GM21619 (cell line): ENCODE data around the gene RBMS1.
"Not testable (repeated sequence)": the region's sequence is repeated elsewhere in the genome, so short reads cannot be mapped to it uniquely, and the experiment has no call there.

Experiments
- ATAC-seq: cut with Tn5 transposase; IDR thresholded peaks from one replicate; pipeline ENCODE4 v1.9.1; 2021; ENCODE audit not compliant: unreplicated experiment

Gene RBMS1

DNA sequence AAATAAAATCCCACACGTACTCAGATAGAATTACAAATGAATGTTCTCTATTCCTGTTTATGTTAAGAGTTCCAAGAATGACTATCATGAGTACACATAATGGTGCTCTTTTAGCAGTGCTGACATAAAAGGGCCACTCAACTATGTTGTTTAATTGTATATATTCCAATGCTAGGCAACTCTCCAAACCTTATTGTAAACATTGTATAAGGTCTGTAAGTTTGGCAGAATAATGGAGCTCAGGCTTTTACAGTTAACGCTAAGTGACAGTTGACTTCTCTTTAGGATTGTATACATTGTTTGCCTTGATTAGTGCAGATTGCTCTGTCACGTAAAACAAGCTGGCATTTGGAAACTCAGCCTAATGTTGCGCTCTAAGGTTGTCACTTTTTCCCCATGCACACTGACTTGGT lies 20.8 kb downstream of the RBMS1 start:
- no peak for ATAC-seq

GRCh38 chr2:160471950-160472349 lies 21.7 kb downstream of the RBMS1 start:
- ATAC-seq: no peak

- ATAC-seq: no peak
These were observed 23.9 kb downstream of the RBMS1 start for GRCh38 chr2:160469621-160470204.

DNA sequence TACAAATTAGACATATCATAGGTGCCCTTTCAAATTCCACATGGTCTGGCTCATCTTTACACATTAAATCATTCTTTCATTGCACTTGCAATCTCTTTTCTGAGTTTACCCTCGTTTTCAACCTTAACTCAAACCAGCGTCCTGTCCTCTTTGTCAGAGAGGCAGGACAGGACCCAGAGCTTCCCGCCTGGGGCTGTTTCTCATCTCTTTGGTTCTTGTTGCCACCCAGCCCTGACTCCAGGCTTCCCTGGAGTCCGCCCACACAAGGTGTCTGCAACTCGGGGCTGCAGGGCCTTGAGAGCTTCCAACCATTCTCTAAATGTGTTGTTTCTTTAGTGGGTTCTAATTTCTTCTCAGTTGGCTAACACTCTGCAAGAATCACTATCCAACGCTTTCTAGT lies 24.4 kb downstream of the RBMS1 start:
- ATAC-seq: no peak

DNA sequence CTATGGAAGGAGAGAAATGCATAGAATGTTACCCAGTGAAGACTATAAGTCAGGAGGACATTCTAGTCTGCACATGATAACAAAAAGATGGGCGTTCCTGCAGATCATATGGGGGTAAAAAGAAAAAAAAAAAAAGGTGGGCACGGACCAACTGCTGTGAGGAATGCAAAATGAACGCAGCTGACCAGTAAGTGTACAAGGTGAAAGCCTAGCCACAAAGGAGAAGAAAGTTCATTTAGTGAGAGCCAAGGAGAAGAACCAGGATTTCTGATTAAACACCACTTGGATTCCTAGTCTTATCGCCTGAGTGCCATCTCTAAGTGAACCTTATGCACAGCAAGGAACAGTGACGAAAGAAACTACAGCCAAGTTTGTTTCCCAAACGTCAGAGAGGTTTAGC lies 26.5 kb downstream of the RBMS1 start:
- ATAC-seq: no peak

- ATAC-seq: no peak
These were observed 28.2 kb downstream of the RBMS1 start for GRCh38 chr2:160465406-160465805.

GRCh38 chr2:160465002-160465401 lies 28.6 kb downstream of the RBMS1 start:
- no peak for ATAC-seq

DNA sequence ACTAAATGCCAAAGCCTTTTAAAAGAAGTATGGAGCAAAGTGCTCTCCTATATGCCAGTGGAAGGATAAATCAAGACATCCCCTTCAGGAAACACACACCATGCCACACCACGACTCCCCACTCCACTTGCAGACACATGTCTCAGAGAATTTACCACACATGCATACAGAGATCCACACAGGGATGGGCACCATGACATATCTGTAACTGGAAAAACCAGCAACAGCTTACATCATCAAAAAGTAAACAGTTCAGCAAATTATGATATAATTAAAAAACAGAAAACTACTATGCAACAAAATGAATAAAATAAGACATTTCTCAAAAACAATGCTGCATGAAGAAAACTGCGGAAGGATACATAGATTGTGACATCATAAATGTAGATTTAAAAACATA lies 29.6 kb downstream of the RBMS1 start:
- no peak for ATAC-seq

DNA sequence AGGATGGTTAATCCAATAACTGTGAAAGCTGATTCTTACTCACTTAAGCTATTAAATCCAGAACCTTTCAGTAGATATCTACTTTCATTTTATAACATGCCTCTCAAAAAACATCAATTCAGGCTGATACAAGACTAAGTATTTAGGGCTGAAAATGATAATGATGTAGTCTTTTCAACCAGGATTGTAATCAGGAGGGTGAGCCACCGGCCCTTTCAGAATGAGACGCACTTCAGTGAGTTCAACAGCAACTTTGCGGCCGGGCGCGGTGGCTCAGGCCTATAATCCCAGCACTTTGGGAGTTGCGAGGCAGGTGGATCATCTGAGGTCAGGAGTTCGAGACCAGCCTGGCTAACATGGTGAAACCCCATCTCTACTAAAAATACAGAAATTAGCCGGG lies 30.4 kb downstream of the RBMS1 start:
- no peak for ATAC-seq

DNA sequence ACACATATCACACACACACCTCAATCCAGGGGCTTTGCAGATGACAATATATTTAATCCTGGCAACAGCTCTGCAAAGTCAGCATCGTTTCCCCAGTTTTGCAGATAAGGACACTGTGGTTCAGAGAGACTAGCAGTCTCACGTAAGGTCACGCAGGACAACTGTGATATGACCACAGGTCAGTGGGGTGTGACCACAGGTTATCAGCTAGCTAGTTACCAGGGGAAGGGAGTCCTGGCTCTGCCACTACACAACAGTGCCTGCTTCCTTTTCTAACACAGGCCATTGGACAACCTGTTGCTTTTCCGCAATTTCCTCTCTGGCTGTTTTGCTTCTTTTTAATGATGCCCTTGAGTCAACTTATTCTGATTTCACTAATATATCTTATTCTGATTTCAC lies 33.3 kb downstream of the RBMS1 start:
- ATAC-seq: no peak

DNA sequence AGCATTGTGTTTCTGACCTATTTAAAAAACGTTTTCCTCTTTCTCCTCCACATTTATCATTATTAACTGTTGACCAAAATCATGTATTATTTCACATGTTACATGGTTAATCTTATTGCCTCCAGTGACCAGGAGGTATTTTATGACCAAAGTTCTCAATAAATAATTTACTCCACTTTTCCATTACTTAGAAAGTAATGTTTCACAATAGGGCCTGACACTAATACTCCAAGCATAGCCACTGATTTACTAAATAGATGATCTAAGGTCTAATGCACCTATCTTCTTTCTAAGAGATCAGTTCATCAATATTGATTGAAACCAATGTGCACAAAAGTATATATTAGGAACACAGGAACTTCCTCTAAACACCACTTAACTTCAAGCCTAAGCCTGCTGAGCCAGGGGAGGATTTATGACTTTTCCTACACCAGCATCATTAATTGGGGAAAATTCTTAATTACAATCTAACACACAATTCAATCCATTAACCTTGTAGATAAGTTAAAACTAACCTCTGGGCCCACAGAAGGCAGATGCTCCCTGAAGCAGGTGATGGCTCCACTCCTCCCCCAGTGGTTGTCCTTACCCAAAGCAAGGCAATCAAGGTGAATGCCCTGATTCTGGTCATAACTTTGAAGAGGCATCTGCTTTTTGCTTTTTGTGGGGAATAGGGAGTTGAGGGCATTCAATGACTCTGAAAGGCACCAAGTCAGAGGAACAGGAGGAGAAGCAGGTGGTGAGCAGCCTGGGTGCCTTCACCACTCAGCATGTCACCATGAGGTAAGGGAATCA lies 33.9 kb downstream of the RBMS1 start:
- ATAC-seq: no peak

- ATAC-seq: no peak
These were observed 34.7 kb downstream of the RBMS1 start for GRCh38 chr2:160458718-160459453.

- no peak for ATAC-seq
These were observed 36.0 kb downstream of the RBMS1 start for GRCh38 chr2:160457588-160457987.

DNA sequence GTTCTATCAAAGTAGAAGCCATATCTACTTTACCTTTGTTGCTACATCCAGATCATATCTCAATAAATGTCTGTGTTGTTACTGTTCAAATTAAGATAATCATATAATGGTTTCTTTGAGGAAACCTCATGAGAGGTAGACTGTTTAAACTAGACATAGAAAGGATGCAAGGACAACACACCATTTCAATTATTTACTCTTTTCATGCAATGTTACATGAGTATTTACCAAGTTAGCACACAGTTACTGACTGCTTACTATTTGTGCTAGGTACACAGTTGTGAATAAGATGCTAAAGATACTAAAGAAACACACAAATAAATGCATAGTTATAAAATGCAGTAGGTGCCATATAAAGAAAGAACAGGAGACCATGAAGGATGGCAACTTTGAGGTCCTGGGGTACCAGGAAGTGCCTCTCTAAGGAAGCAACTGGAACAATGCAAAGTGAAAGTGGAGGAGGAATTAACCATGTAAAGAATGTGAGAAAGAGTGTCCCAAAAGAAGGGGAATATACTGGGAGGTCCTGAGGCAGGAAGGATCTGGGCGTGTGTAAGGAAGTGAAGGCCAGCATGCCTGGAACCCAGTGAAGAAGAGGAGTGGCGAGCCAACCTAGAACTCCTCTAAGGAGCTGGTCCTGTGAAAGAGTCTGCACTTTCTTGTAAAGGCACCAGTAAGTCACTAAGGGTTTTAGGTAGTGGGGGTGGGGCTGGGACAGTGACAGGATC lies 39.4 kb downstream of the RBMS1 start:
- no peak for ATAC-seq

DNA sequence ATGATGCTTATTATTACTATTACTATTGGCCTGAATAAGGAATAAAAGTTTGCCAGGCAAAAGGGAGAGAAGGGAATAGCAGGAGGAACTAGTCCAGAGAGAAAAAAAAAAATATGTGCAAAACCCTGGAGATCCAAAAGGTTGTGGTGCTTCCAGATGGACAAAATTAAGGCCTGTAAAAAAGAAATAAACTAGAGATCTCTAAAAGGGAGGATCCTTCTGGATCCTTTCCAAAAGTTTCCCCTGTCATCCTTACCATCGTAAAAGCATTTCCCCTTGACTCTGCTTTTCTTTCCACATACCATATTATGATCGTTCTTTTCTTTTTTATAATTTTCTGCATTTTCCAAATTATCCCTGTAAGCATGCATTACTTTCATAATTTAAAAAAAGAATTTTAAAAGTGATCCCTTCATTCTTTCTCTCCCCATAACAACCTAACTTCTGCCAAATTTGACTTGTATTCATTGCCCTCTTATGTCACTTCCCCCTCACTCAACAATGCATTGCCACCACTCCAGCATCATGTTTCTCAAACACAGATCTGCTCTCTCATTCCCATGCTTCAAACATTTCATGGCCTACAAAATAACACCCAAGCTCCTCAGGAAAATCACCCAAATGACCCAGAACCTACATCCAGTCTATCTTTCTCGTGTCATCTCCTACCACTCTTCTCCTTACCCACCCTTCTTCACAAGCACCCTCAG lies 40.3 kb downstream of the RBMS1 start:
- ATAC-seq: no peak

GRCh38 chr2:160450486-160450885 lies 43.1 kb downstream of the RBMS1 start:
- no peak for ATAC-seq

DNA sequence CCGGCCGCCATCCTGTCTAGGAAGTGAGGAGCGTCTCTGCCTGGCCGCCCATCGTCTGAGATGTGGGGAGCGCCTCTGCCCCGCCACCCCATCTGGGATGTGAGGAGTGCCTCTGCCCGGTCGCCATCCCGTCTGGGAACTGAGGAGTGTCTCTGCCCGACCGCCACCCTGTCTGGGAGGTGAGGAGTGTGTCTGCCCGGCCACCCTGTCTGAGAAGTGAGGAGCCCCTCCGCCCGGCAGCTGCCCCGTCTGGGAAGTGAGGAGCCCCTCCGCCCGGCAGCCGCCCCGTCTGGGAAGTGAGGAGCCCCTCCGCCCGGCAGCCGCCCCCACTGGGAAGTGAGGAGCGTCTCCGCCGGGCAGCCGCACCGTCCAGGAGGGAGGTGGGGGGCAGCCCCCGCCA lies 44.8 kb downstream of the RBMS1 start:
- not testable (repeated sequence) for ATAC-seq

- no peak for ATAC-seq
These were observed 47.9 kb downstream of the RBMS1 start for GRCh38 chr2:160445673-160446072.

- ATAC-seq: no peak
These were observed 51.0 kb downstream of the RBMS1 start for GRCh38 chr2:160442603-160443002.

GRCh38 chr2:160440888-160441287 lies 52.7 kb downstream of the RBMS1 start:
- ATAC-seq: no peak

- not testable (repeated sequence) for ATAC-seq
These were observed 54.6 kb downstream of the RBMS1 start for GRCh38 chr2:160439038-160439437.
